Endothelial cell of umbilical vein (primary cell): Measurements from ENCODE around the gene GAB2. TPM values are rescaled to one million over a fixed set of nuclear protein-coding genes. Genes with fewer than 3 reads are reported as not detected.

Source experiments
- BruUV-seq: library from RNA; stranded (reverse); fragments of 400-500 nt; replicated peaks from 2 replicates; lab custom pipeline; 2021; lab: Mats Ljungman, UMichigan
- CTCF ChIA-PET: fragments of 300-600, 350-600 bp; sonication (Branson Sonifier 250); formaldehyde crosslinking; loops from one replicate; lab custom pipeline; 2021; ENCODE audit warnings: antibody characterized with exemption, inconsistent platforms; lab: Charles Lee
- POLR2A ChIA-PET: fragments of 300-600, 350-600 bp; sonication (Branson Sonifier 250); formaldehyde crosslinking; loops from one replicate; lab custom pipeline; 2021; ENCODE audit warnings: antibody characterized with exemption, inconsistent platforms; lab: Charles Lee
- DNase-seq: peaks from one replicate; pipeline ENCODE4 v3.0.0-alpha.2; 2011; ENCODE audit warnings: low read depth, low spot score
- FAIRE-seq: peaks from 2 replicates; lab custom pipeline; 2011; peaks lifted over from hg19 to GRCh38; lab: Jason Lieb, UNC
- H2AFZ ChIP-seq: 2 replicates; pipeline ENCODE4 v1.6.0; 2012; ENCODE audit warnings: low read depth, low read length, control low read depth, inconsistent platforms
- H3K27ac ChIP-seq: 2 replicates; pipeline ENCODE4 v1.5.1; 2011; ENCODE audit warnings: low read depth, mild to moderate bottlenecking, control low read depth, low read length, moderate library complexity; ENCODE audit not compliant: insufficient read depth
- H3K27me3 ChIP-seq, 2 experiments: 2 replicates each; pipeline versions ENCODE4 v1.6.0 to v1.6.1; 2011; ENCODE audit warnings: low read length in 2 of 2, mixed read lengths in 1 of 2; ENCODE audit not compliant: control insufficient read depth in 2 of 2, insufficient read depth in 2 of 2
- H3K36me3 ChIP-seq, 2 experiments: 2 replicates in 1 of 2; 3 replicates in 1 of 2; pipeline ENCODE4 v1.5.1; 2011; ENCODE audit warnings: low read length in 2 of 2, mild to moderate bottlenecking in 1 of 2, moderate library complexity in 1 of 2; ENCODE audit not compliant: control insufficient read depth in 2 of 2, insufficient read depth in 2 of 2; ENCODE audit errors: extremely low read depth in 1 of 2
- H3K4me1 ChIP-seq: 3 replicates; pipeline ENCODE4 v1.5.1; 2011; ENCODE audit warnings: mild to moderate bottlenecking, low read length; ENCODE audit not compliant: control insufficient read depth, insufficient read depth; ENCODE audit errors: extremely low read depth
- H3K4me2 ChIP-seq: 2 replicates; pipeline ENCODE4 v1.6.1; 2011; ENCODE audit warnings: low read length, control low read depth, mixed read lengths; ENCODE audit not compliant: insufficient read depth
- H3K4me3 ChIP-seq, 3 experiments: fragments of 200-600 bp in 1 of 3; sonication (generic), shearing (Covaris generic) in 1 of 3; replicated peaks in 1 of 3; 2 replicates each; pipeline ENCODE4 v1.5.1; 2011 to 2016; ENCODE audit warnings: control low read depth in 3 of 3, low read length in 3 of 3, mild to moderate bottlenecking in 2 of 3, inconsistent platforms in 1 of 3, low read depth in 1 of 3, moderate library complexity in 1 of 3; ENCODE audit not compliant: insufficient read depth in 1 of 3
- H3K79me2 ChIP-seq: 2 replicates; pipeline ENCODE4 v1.6.0; 2012; ENCODE audit warnings: low read length, inconsistent platforms; ENCODE audit not compliant: control insufficient read depth, insufficient read depth
- H3K9ac ChIP-seq: replicated peaks from 2 replicates; pipeline ENCODE3; 2011; ENCODE audit warnings: low read length, control low read depth; ENCODE audit not compliant: insufficient read depth; ENCODE audit errors: extremely low read depth
- H3K9me1 ChIP-seq: replicated peaks from 3 replicates; pipeline ENCODE4 v1.6.0; 2011; ENCODE audit warnings: mild to moderate bottlenecking, low read length; ENCODE audit not compliant: control insufficient read depth, insufficient read depth; ENCODE audit errors: extremely low read depth
- H3K9me3 ChIP-seq: replicated peaks from 2 replicates; pipeline ENCODE4 v1.5.1; 2012; ENCODE audit warnings: low read length, inconsistent platforms; ENCODE audit not compliant: control insufficient read depth, insufficient read depth
- H4K20me1 ChIP-seq: replicated peaks from 2 replicates; pipeline ENCODE3; 2011; ENCODE audit warnings: mild to moderate bottlenecking, low read length; ENCODE audit not compliant: control insufficient read depth, insufficient read depth; ENCODE audit errors: extremely low read depth
- EZH2 ChIP-seq: IDR thresholded peaks from 2 replicates; pipeline ENCODE4 v1.6.1; 2012; ENCODE audit warnings: borderline replicate concordance, low read depth, mild to moderate bottlenecking, moderate library complexity, low read length, inconsistent platforms; ENCODE audit not compliant: severe bottlenecking
- FOS ChIP-seq: IDR thresholded peaks from 2 replicates; pipeline ENCODE4 v1.6.1; 2011; ENCODE audit warnings: mild to moderate bottlenecking, low read length, moderate library complexity, borderline replicate concordance; ENCODE audit not compliant: insufficient read depth
- GATA2 ChIP-seq: IDR thresholded peaks from 2 replicates; pipeline ENCODE4 v1.7.0; 2011; ENCODE audit warnings: low read depth, mild to moderate bottlenecking, moderate library complexity, mixed read lengths, low read length; ENCODE audit not compliant: insufficient read length, insufficient read depth
- JUN ChIP-seq: IDR thresholded peaks from 2 replicates; pipeline ENCODE4 v1.6.1; 2011; ENCODE audit warnings: borderline replicate concordance, low read depth; ENCODE audit not compliant: insufficient read length, insufficient read depth
- MAX ChIP-seq: IDR thresholded peaks from 2 replicates; pipeline ENCODE4 v1.6.1; 2011; ENCODE audit not compliant: insufficient read depth, insufficient read length
- MYC ChIP-seq: IDR thresholded peaks from one replicate; pipeline ENCODE4 v1.6.1; 2011; ENCODE audit warnings: mild to moderate bottlenecking, low read depth, low read length
- POLR2A ChIP-seq: IDR thresholded peaks from 2 replicates; pipeline ENCODE4 v1.6.1; 2012; ENCODE audit warnings: low read depth, mild to moderate bottlenecking, control low read depth, low read length
- POLR2AphosphoS5 ChIP-seq: IDR thresholded peaks from 2 replicates; pipeline ENCODE4 v1.6.1; 2012; ENCODE audit warnings: low read depth, mild to moderate bottlenecking, control low read depth, low read length, moderate library complexity; ENCODE audit not compliant: insufficient read depth
- dilution Hi-C: fragments of 300-500 bp; cut with MboI; formaldehyde crosslinking; loops from one replicate; pipeline ENCODE4 v1.15.0; 2019; ENCODE audit warnings: low sequenced_read_pairs; ENCODE audit not compliant: extremely low pct_ligation_motif_present
- intact Hi-C: fragments of 100-400 bp; cut with micrococcal nuclease; formaldehyde crosslinking; loops from one replicate; pipeline ENCODE4 v1.10.0; 2022
- polyA plus RNA-seq, 4 experiments: library from polyadenylated mRNA; depleted of rRNA in 3 of 4; stranded (reverse) in 3 of 4; unstranded in 1 of 4; fragments of >200 nt; gene quantifications; 2 replicates each; pipeline versions ENCODE4 v1.2.1 to v1.2.3, GENCODE V29; 2011 to 2012; ENCODE audit warnings: missing spikeins in 1 of 4
- total RNA-seq: library from RNA; stranded (reverse); gene quantifications from 2 replicates; pipeline ENCODE4 v1.2.3, GENCODE V29; 2021
- TF ChIP-seq, protein P1 (sequence below), 2 donors: IDR thresholded peaks; 1 replicate in 1 of 2; 2 replicates in 1 of 2; pipeline ENCODE4 v1.5.1; 2011; ENCODE audit warnings: low read length in 2 of 2, mild to moderate bottlenecking in 2 of 2, moderate library complexity in 2 of 2, control low read depth in 1 of 2, inconsistent platforms in 1 of 2, low read depth in 1 of 2; ENCODE audit not compliant: insufficient read depth in 1 of 2; ENCODE audit errors: extremely low read depth in 1 of 2

The GAB2 gene
- total and polyA plus RNA-seq, 2 donors (not counting 3 experiments of a cell fraction or from before 2014, with no cell fraction given): 19.6 to 39.6 TPM

DNA sequence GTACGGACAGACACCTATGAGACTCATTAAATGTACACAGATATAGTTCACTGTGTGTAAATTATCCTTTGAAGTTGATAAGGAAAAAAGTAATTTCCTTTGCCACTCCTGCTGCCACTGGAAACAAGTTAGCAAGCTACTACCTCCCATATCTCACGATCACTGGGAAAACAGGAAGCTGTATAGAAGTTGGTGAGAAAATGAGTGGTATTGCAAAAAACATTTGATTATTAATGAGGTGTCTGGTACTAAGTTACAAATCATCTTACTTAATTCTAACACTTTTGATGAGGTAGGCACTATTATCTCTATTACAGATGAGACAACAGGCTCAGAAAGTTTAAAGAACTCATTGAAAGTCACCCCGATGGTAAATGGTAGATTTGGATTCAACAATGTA, 68.5 kb downstream of the GAB2 start:
- dilution Hi-C loops: no loop called here
- H3K4me2 ChIP-seq: peak overlapping the region; percentile 37
- CTCF ChIA-PET: interaction anchor here (1.0 to 2.4 kb wide), 3 partner anchors 22 to 121 kb away, joined by 3 to 10 read pairs (median 3); no protein-coding TSS in a partner anchor

DNA sequence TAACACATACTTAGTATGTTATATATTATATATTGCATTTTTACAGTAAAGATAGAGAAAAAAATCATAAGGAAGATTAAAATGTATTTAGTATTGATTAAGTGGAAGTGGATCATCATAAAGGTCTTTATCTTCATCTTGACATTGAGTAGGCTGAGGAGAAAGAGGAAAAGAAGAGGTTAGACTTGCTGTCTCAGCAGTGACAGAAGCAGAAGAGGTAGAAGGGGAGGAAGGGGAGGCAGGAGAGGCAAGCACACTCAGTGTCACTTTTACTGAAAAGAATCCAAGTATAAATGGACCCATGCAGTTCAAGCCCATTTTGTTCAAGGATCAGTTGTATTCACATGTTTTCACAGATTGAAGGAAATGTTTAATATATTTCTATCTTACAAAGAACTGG, 69.7 kb downstream of the GAB2 start:
- dilution Hi-C loops: no loop called here
- no peak overlapping the region for H3K4me3 ChIP-seq
- FAIRE-seq (no peak), DNase-seq (no peak)
- CTCF ChIA-PET: interaction anchor here (1.6 kb wide), 1 partner anchor 217 kb away, joined by 3 read pairs; no protein-coding TSS in a partner anchor
- no peak for TF ChIP-seq POLR2A
- TF ChIP-seq MYC: no peak
- TF ChIP-seq MAX: no peak
- TF ChIP-seq FOS: no peak
- TF ChIP-seq GATA2: no peak
- TF ChIP-seq POLR2AphosphoS5: no peak
- TF ChIP-seq, protein P1, sequence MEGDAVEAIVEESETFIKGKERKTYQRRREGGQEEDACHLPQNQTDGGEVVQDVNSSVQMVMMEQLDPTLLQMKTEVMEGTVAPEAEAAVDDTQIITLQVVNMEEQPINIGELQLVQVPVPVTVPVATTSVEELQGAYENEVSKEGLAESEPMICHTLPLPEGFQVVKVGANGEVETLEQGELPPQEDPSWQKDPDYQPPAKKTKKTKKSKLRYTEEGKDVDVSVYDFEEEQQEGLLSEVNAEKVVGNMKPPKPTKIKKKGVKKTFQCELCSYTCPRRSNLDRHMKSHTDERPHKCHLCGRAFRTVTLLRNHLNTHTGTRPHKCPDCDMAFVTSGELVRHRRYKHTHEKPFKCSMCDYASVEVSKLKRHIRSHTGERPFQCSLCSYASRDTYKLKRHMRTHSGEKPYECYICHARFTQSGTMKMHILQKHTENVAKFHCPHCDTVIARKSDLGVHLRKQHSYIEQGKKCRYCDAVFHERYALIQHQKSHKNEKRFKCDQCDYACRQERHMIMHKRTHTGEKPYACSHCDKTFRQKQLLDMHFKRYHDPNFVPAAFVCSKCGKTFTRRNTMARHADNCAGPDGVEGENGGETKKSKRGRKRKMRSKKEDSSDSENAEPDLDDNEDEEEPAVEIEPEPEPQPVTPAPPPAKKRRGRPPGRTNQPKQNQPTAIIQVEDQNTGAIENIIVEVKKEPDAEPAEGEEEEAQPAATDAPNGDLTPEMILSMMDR (IDR thresholded peaks at IDR 0.05; ENCODE audit: extremely low read depth in 1 of 2, insufficient read depth in 1 of 2, low read depth in 1 of 2, low read length in 2 of 2): no peak
- no peak for TF ChIP-seq JUN
- no peak for TF ChIP-seq EZH2
- H3K36me3 ChIP-seq: no peaks in the 10 kb centered on the region
- H4K20me1 ChIP-seq: peaks cover 2% of the 10 kb centered on the region
- no peaks in the 10 kb centered on the region for H3K9me3 ChIP-seq
- H3K4me2 ChIP-seq: no peak overlapping the region
- no peak overlapping the region for H3K9ac ChIP-seq
- H3K79me2 ChIP-seq: peaks cover 70% of the 10 kb centered on the region
- POLR2A ChIA-PET: no interaction called here
- intact Hi-C loops: no loop called here
- H3K9me1 ChIP-seq: no peaks in the 10 kb centered on the region
- no peak overlapping the region for H3K27ac ChIP-seq
- no peaks in the 10 kb centered on the region for H3K27me3 ChIP-seq
- no TSS peak for BruUV-seq
- H2AFZ ChIP-seq: no peak overlapping the region
- peaks cover 50% of the 10 kb centered on the region for H3K4me1 ChIP-seq

More for the DNA sequence above, 68.5 kb downstream of the GAB2 start:
- Histone ChIP-seq H3K79me2 (peaks cover 68% of the 10 kb centered on the region), H3K27ac (no peak overlapping the region), H2AFZ (no peak overlapping the region), H3K9me1 (no peaks in the 10 kb centered on the region), H3K36me3 (no peaks in the 10 kb centered on the region), H3K9me3 (no peaks in the 10 kb centered on the region), H3K27me3 (no peaks in the 10 kb centered on the region), H3K4me1 (peaks cover 45% of the 10 kb centered on the region), H4K20me1 (peaks cover 4% of the 10 kb centered on the region), H3K4me3 (peak overlapping the region in 1 of 3 experiments; percentile 4), H3K9ac (no peak overlapping the region)
- FAIRE-seq: no peak
- intact Hi-C loops: no loop called here
- POLR2A ChIA-PET: no interaction called here
- peak; percentile 60 for DNase-seq
- no TSS peak for BruUV-seq
- TF ChIP-seq GATA2: peak; percentile 71
- TF ChIP-seq POLR2AphosphoS5: no peak
